MCF 10A (cell line): ENCODE results near the gene PLG. TPM values are rescaled to one million over a fixed set of nuclear protein-coding genes. Genes with fewer than 3 reads are reported as not detected.
"Not testable (repeated sequence)": the region's sequence is repeated elsewhere in the genome, so short reads cannot be mapped to it uniquely, and the experiment has no call there.

Experiments used
- Bru-seq: library from RNA; stranded (reverse); fragments of 400-500 nt; gene quantifications from one replicate; lab custom pipeline; 2021; lab: Mats Ljungman, UMichigan
- BruChase-seq, 2 experiments: library from RNA; stranded (reverse); fragments of 400-500 nt; gene quantifications; one replicate each; lab custom pipeline; 2021; lab: Mats Ljungman, UMichigan
- BruUV-seq: library from RNA; stranded (reverse); fragments of 400-500 nt; replicated peaks from 2 replicates; lab custom pipeline; 2021; lab: Mats Ljungman, UMichigan
- CTCF ChIA-PET: fragments of 300-600 bp; sonication (Branson Sonifier 250); formaldehyde crosslinking; extraction: SDS; loops from one replicate; lab custom pipeline; 2021; ENCODE audit warnings: antibody characterized with exemption, inconsistent platforms; lab: Yijun Ruan, JAX
- POLR2A ChIA-PET: fragments of 300-600, 350-650 bp; sonication (Branson Sonifier 250); formaldehyde crosslinking; extraction: SDS; loops from one replicate; lab custom pipeline; 2020; ENCODE audit warnings: antibody characterized with exemption, inconsistent platforms; lab: Yijun Ruan, JAX
- DNase-seq: peaks from one replicate; pipeline ENCODE4 v3.0.0-alpha.2; 2018; ENCODE audit not compliant: unreplicated experiment
- H3K27ac Mint-ChIP-seq: one replicate; pipeline ENCODE4 v1.8.0; 2022; ENCODE audit warnings: mild to moderate bottlenecking, low read depth, mixed read lengths; ENCODE audit not compliant: unreplicated experiment
- H3K27me3 Mint-ChIP-seq: one replicate; pipeline ENCODE4 v1.8.0; 2022; ENCODE audit warnings: mixed read lengths; ENCODE audit not compliant: insufficient read depth, unreplicated experiment
- H3K36me3 Mint-ChIP-seq: one replicate; pipeline ENCODE4 v1.8.0; 2022; ENCODE audit warnings: mild to moderate bottlenecking, moderate library complexity, mixed read lengths; ENCODE audit not compliant: insufficient read depth, unreplicated experiment
- H3K4me1 Mint-ChIP-seq: one replicate; pipeline ENCODE4 v1.8.0; 2022; ENCODE audit warnings: mixed read lengths; ENCODE audit not compliant: insufficient read depth, unreplicated experiment
- H3K4me3 Mint-ChIP-seq: one replicate; pipeline ENCODE4 v1.8.0; 2022; ENCODE audit warnings: mild to moderate bottlenecking, moderate library complexity, mixed read lengths; ENCODE audit not compliant: unreplicated experiment
- H3K9me3 Mint-ChIP-seq: one replicate; pipeline ENCODE4 v1.8.0; 2022; ENCODE audit warnings: mixed read lengths; ENCODE audit not compliant: unreplicated experiment
- CTCF ChIP-seq: fragments of 200-600 bp; IDR thresholded peaks from one replicate; pipeline ENCODE4 v1.8.0; 2022; ENCODE audit warnings: antibody characterized with exemption, mild to moderate bottlenecking; ENCODE audit not compliant: unreplicated experiment
- intact Hi-C: fragments of 100-400 bp; cut with micrococcal nuclease; formaldehyde crosslinking; loops from 2 replicates; pipeline ENCODE4 v1.14.1; 2022
- long read RNA-seq: library from polyadenylated mRNA; stranded (forward); transcript quantifications from one replicate; pipeline ENCODE4 v2.0.0, GENCODE V29; 2022
- total RNA-seq: library from RNA; stranded (reverse); gene quantifications from 2 replicates; pipeline ENCODE4 v1.2.3, GENCODE V29; 2022

The PLG gene
- total RNA-seq (not detected in 2 replicates), Bru-seq, nascent RNA (not detected), BruChase-seq, experiment 1, labeled RNA remaining after a 6-hour chase (not detected), BruChase-seq, experiment 2, labeled RNA remaining after a 2-hour chase (not detected)
- long read RNA-seq: 0 reads

- H3K27ac Mint-ChIP-seq, POLR2A ChIA-PET, DNase-seq, H3K36me3 Mint-ChIP-seq, H3K9me3 Mint-ChIP-seq, BruUV-seq, H3K4me1 Mint-ChIP-seq, intact Hi-C loops, CTCF ChIA-PET, H3K4me3 Mint-ChIP-seq: not testable (repeated sequence)
- peaks cover 18% of the 10 kb centered on the region for H3K27me3 Mint-ChIP-seq
These were observed at the start of gene PLG for GRCh38 chr6:160701918-160702680. Gene PLG (plus strand): TSS chr6:160702244. CDS start chr6:160702305, 61 bp downstream.

- ChIA-PET POLR2A (interaction anchor here (0.7 kb wide), 1 partner anchor 152 kb away, joined by 3 read pairs; no protein-coding TSS in a partner anchor), CTCF (interaction anchor here (0.9 to 1.5 kb wide), 2 partner anchors 8 to 10 kb away, joined by 3 to 6 read pairs; no protein-coding TSS in a partner anchor)
- DNase-seq: no peak
- Mint-ChIP-seq H3K4me1 (no peaks in the 10 kb centered on the region), H3K9me3 (no peaks in the 10 kb centered on the region), H3K27me3 (peaks cover 51% of the 10 kb centered on the region), H3K4me3 (no peak overlapping the region), H3K36me3 (no peaks in the 10 kb centered on the region), H3K27ac (no peak overlapping the region)
- no peak for TF ChIP-seq CTCF
- no TSS peak for BruUV-seq
- intact Hi-C loops: no loop called here
These were observed 42.5 kb upstream of the PLG start for GRCh38 chr6:160659562-160659961.

- no peaks in the 10 kb centered on the region for H3K36me3 Mint-ChIP-seq
- H3K4me1 Mint-ChIP-seq: no peaks in the 10 kb centered on the region
- DNase-seq: no peak
- H3K27ac Mint-ChIP-seq: no peak overlapping the region
- intact Hi-C loops: no loop called here
- H3K4me3 Mint-ChIP-seq: no peak overlapping the region
- peaks cover 49% of the 10 kb centered on the region for H3K27me3 Mint-ChIP-seq
- ChIA-PET CTCF (interaction anchor here (0.7 kb wide), 1 partner anchor 122 kb away, joined by 3 read pairs; no protein-coding TSS in a partner anchor), POLR2A (no interaction called here)
- no TSS peak for BruUV-seq
- TF ChIP-seq CTCF: no peak
- no peaks in the 10 kb centered on the region for H3K9me3 Mint-ChIP-seq
These were observed 40.8 kb upstream of the PLG start for GRCh38 chr6:160661216-160661615.

GRCh38 chr6:160662429-160662828 lies 39.6 kb upstream of the PLG start:
- H3K4me3 Mint-ChIP-seq: no peak overlapping the region
- ChIA-PET POLR2A (no interaction called here), CTCF (interaction anchor here (0.9 kb wide), 1 partner anchor 141 kb away, joined by 4 read pairs; no protein-coding TSS in a partner anchor)
- BruUV-seq: no TSS peak
- H3K27me3 Mint-ChIP-seq: peaks cover 49% of the 10 kb centered on the region
- no peak overlapping the region for H3K27ac Mint-ChIP-seq
- intact Hi-C loops: no loop called here
- no peaks in the 10 kb centered on the region for H3K4me1 Mint-ChIP-seq
- TF ChIP-seq CTCF: no peak
- DNase-seq: no peak
- no peaks in the 10 kb centered on the region for H3K9me3 Mint-ChIP-seq
- no peaks in the 10 kb centered on the region for H3K36me3 Mint-ChIP-seq
